SKM-1 treated with dmso at 0.1 percent for 144 hours (cell line): Measurements from ENCODE around the gene PGK2.
"Not testable (repeated sequence)": the region's sequence is repeated elsewhere in the genome, so short reads cannot be mapped to it uniquely, and the experiment has no call there.

Source experiments
- DNase-seq: peaks from one replicate; lab custom pipeline; 2025; ENCODE audit not compliant: unreplicated experiment; lab: John Stamatoyannopoulos, UW

Gene PGK2

GRCh38 chr6:49787176-49787575 is at the start of gene PGK2:
Gene PGK2, minus strand, starts transcription at chr6:49787285. Its CDS starts 98 bp downstream, at chr6:49787187.
- no peak for DNase-seq

GRCh38 chr6:49835140-49835539 is 48.1 kb upstream of the PGK2 start:
- DNase-seq: no peak

GRCh38 chr6:49833386-49833785 is 46.3 kb upstream of the PGK2 start:
- no peak for DNase-seq

DNA sequence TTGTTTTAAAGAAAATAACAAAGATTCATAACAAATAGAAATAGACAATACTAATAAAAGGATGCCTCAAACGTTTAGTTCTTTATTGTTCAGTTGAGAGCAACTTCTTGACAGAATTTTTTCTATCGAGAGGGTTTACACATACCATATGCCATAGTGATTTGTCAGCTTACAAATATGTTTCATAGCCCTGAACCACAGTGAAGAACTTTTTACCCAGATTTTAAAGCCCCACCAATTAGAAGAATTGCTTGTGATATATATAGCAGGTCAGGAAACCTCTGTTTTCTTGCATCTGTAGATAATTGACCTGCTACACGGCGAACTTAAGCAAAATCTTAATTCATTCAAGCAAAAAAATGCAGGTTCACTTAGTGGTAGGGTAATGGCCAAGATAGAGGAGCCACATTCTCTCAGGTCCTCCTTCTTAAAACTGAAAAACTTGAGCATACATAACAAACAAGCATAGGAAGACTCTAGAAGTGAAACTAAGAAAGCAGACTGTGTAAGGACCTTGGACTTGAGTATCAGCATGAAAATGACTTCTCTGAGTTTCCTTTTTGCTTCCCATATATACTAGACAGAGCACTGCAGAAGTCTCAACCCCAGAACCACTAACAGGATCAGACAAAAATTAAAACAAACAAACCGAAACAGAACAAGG is 39.8 kb upstream of the PGK2 start:
- no peak for DNase-seq

DNA sequence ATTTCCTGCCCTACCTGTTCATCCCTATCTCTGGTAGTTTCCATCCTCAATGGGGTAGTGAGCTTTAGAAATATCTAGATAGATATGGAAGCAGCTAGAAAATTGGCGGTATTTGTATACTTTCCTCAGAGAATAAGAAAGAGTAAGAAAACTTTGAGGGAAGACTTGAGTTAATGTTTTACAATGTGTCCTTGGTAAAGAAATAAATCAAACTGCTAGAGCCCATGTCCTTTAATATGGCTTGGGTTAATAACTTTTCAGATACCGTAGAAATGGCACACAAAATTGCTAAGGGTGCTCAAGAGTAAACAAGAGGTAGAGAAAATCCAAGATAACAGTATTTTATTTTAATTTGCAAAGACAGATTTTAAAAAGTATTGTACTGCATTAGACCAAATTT is 28.1 kb upstream of the PGK2 start:
- DNase-seq: no peak

- no peak for DNase-seq
Observed at GRCh38 chr6:49813248-49813647, 26.2 kb upstream of the PGK2 start.

DNA sequence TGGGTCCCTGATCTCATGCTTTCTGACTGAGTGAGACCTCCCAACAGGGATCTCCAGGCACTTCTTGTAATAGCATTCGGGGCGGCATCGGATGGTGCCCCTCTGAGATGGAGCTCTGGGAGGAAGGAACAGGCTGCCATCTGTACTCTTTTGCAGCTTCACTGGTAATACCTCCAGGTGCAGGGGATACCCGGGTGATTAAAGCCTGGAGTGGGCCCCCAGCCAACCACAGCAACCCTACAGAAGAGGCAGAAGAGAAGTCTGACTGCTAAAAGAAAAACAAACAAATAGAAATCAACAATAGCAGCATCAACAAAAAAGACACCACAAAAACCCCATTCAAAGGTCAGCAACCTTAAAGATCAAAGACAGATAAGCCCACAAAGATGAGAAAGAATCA is 19.1 kb upstream of the PGK2 start:
- no peak for DNase-seq

- no peak for DNase-seq
Observed at GRCh38 chr6:49805246-49805645, 18.2 kb upstream of the PGK2 start.

GRCh38 chr6:49801525-49801924 is 14.4 kb upstream of the PGK2 start:
- DNase-seq: no peak

DNA sequence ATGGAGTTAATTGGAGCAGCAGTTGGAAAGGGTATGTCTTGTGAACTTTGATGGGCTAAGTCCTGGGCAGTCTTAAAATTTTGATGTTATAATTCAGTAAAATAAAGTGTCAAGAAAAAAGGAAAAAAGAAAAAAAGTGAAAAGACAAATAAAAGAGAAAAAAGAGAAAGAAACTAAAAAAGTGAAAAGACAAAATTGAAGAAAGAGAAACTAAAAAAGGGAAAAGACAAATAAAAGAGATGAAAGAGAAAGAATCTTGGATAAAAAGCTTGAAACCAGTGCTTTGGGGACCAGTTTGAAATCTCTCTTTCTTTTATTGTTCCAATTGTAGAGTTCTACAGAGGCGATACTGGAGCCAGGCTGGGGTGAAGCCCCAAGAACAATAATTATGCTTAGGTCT is 12.0 kb upstream of the PGK2 start:
- DNase-seq: no peak

DNA sequence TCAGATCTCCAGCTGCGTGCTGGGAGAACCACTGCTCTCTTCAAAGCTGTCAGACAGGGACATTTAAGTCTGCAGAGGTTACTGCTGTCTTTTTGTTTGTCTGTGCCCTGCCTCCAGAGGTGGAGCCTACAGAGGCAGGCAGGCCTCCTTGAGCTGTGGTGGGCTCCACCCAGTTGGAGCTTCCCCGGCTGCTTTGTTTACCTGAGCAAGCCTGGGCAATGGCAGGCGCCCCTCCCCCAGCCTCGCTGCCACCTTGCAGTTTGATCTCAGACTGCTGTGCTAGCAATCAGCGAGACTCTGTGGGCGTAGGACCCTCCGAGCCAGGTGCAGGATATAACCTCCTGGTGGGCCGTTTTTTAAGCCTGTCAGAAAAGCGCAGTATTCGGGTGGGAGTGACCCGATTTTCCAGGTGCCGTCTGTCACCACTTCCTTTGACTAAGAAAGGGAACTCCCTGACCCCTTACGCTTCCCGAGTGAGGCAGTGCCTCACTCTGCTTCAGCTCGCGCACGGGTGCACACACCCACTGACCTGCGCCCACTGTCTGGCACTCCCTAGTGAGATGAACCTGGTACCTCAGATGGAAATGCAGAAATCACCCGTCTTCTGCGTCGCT is 9.9 kb upstream of the PGK2 start:
- DNase-seq: not testable (repeated sequence)

DNA sequence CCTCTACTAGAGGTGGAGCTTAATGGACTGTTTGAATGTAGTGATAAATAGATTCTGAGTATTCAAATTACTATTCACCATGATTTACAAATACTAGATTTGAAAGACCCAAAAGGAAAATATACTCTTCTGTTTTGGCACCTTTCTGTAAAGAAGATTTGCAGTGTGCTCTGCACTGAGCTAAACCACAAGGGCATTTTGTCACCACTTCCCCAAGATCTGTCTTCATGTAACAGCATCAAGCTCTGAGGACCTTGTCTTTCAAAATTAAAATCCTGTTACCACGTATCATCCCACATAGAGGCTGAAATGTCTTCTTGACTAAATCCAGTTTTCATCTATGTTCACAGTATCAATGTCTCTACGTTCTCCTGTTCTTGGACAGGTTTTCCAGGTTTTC is 3.3 kb upstream of the PGK2 start:
- no peak for DNase-seq

DNA sequence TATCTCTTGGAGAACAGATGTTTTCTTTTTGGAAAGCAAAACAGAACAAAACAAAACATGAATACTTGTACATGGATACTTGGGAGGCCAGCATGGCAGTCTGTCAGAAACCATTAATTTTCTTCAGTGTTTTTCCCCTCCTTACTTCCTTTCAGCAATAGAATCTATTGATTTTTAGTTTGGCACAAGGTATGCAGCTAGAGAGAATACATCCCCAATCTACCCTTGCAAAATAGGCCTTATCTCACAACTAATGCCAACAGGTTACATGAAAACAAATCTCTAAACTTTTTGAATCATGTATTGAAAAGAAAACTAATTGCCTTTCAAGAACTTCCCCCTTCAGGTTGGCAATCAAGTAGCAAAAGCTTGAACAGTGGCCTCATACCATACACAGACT is 2.8 kb downstream of the PGK2 start:
- no peak for DNase-seq

- DNase-seq: no peak
Observed at GRCh38 chr6:49782725-49783124, 4.4 kb downstream of the PGK2 start.

GRCh38 chr6:49782293-49782692 is 4.8 kb downstream of the PGK2 start:
- DNase-seq: no peak

- DNase-seq: no peak
Observed at GRCh38 chr6:49776444-49776843, 10.6 kb downstream of the PGK2 start.

DNA sequence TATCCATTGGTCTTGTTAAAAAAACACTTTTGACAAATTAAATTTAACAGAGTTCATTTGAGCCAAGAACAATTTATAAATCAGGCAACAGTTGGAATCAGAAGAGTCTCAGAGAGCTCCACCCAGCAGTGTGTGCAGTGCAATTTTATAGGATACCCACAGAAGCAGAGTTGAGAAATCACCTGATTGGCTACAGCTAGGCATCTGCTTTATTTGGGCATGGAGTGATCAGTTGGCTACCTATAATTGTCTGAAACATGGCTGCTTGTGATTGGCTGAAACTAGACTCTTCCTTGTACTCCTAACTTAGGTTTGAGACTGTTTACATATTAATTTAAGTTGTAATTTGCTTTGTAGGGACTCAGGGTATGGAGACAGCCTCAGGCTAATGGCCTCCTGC is 12.0 kb downstream of the PGK2 start:
- DNase-seq: no peak

DNA sequence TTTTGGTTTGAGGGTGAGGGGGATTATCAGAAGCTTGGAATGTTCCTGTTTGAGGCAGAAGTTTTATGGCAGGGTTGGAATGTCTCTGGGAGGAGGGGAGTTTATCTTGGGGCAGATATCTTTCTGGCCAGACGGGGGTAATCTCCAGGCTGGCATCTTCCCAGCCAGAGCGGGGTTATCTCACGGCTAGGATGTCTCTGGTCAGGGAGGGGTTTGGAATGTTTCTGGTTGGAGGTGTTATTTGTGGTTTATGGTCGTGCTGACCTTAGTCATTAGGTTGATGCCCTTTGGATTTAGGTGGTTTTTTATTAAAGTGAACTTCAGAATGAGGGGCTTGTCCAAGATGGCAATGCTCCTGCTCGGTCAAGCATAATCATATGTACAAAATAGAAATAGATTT is 14.8 kb downstream of the PGK2 start:
- no peak for DNase-seq

- DNase-seq: no peak
Observed at GRCh38 chr6:49766762-49767161, 20.3 kb downstream of the PGK2 start.

DNA sequence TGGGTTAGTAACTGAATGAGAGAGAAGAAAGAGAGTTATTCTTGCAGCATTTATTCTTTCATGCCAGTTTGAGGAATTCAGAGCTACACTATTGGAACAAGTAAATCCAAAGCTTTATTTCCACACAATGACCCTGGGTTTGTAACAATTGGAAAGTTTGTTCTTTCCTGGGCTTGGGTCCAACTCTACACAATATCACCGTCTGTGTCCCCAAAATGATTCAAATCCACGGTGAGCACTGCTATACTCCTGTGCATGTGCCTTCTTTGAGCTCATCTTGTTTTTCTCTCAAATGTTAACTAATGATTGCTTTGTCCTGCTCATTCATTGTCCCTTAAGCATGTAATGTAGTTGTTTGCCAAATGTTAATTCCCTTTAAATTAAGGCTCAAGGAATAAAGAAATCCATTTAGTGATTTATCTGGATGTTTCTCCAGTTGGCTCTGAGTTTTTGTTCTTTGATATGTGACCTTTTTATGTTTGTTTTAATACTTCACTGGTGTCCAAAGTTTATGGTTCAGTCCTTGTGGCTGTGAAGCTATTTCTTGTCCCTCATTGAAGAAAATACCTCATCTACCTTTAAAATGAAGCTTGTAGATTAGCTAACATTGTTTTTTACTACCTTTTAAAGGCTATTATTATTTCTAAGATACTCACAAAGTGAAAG is 22.4 kb downstream of the PGK2 start:
- no peak for DNase-seq

- DNase-seq: peak; percentile 8
Observed at GRCh38 chr6:49744259-49744658, 42.8 kb downstream of the PGK2 start, which contains the start of gene CRISP3. Gene CRISP3, minus strand, starts transcription at chr6:49744388. Its CDS starts 21 bp downstream, at chr6:49744367.

DNA sequence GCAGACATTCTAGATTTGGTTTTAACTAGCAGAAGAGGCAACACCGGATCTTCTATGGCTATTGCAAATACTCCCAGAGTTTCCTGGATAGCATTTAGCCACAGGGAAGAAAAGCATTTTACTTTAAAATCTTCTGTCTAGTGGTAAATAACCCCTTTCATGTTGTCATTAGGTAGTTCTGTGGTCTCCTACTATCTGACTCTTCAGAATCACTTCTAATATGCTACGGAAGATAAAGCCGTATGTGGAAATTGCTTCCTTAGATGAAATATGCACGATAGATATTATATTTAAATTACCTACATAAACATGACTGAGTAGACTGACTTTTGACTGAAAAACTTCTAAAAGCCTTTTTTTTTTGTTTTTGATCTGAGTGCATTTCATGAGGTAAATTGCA is 43.7 kb downstream of the PGK2 start:
- no peak for DNase-seq
